Bronchial epithelial cell (primary cell): ENCODE measurements around the gene SMOC1. TPM values are rescaled to one million over a fixed set of nuclear protein-coding genes. Genes with fewer than 3 reads are reported as not detected.

Experiments
- DNase-seq: peaks from one replicate; pipeline ENCODE4 v3.0.0-alpha.2; 2010; ENCODE audit warnings: low read depth
- FAIRE-seq: peaks from 2 replicates; lab custom pipeline; 2011; peaks lifted over from hg19 to GRCh38; lab: Jason Lieb, UNC
- H3K27me3 ChIP-seq: 2 replicates; pipeline ENCODE4 v1.5.1; 2011; ENCODE audit warnings: low read length; ENCODE audit not compliant: control insufficient read depth, insufficient read depth
- H3K36me3 ChIP-seq: 2 replicates; pipeline ENCODE4 v1.5.1; 2011; ENCODE audit warnings: low read length; ENCODE audit not compliant: control insufficient read depth, insufficient read depth
- H3K4me3 ChIP-seq: 2 replicates; pipeline ENCODE4 v1.5.1; 2011; ENCODE audit warnings: mild to moderate bottlenecking, low read depth, low read length, control low read depth
- CTCF ChIP-seq: IDR thresholded peaks from 2 replicates; pipeline ENCODE4 v1.5.1; 2011; ENCODE audit warnings: mild to moderate bottlenecking, moderate library complexity, low read length, control low read depth, inconsistent platforms; ENCODE audit not compliant: insufficient read depth, severe bottlenecking
- total RNA-seq: library from RNA; depleted of rRNA; stranded (reverse); fragments of >200 nt; gene quantifications from 2 replicates; pipeline ENCODE4 v1.2.1, GENCODE V29; 2014

The SMOC1 gene
- total RNA-seq, 1 donor from 2014 or later, result 16.3 TPM

- FAIRE-seq (no peak), DNase-seq (no peak)
- H3K36me3 ChIP-seq, result no peaks in the 10 kb centered on the region
- TF ChIP-seq CTCF, result no peak
- no peak overlapping the region for H3K4me3 ChIP-seq
- no peaks in the 10 kb centered on the region for H3K27me3 ChIP-seq
These were observed 107.1 kb downstream of the SMOC1 start for GRCh38 chr14:69986336-69986735.

- no peak overlapping the region for H3K4me3 ChIP-seq
- no peak for TF ChIP-seq CTCF
- H3K36me3 ChIP-seq, result no peaks in the 10 kb centered on the region
- DNase-seq, result no peak
- FAIRE-seq, result no peak
- H3K27me3 ChIP-seq, result no peaks in the 10 kb centered on the region
These were observed 108.3 kb downstream of the SMOC1 start for GRCh38 chr14:69987406-69988121.

- no peak for DNase-seq
- no peak for TF ChIP-seq CTCF
- Histone ChIP-seq H3K4me3 (no peak overlapping the region), H3K36me3 (no peaks in the 10 kb centered on the region), H3K27me3 (no peaks in the 10 kb centered on the region)
- FAIRE-seq, result no peak
These were observed 109.8 kb downstream of the SMOC1 start for GRCh38 chr14:69988979-69989378.

- FAIRE-seq, result no peak
- DNase-seq, result no peak
- H3K36me3 ChIP-seq, result no peaks in the 10 kb centered on the region
- no peak overlapping the region for H3K4me3 ChIP-seq
- no peak for TF ChIP-seq CTCF
- H3K27me3 ChIP-seq, result no peaks in the 10 kb centered on the region
These were observed 110.4 kb downstream of the SMOC1 start for GRCh38 chr14:69989622-69990021.

- H3K36me3 ChIP-seq, result no peaks in the 10 kb centered on the region
- peak; percentile 13 for FAIRE-seq
These were observed 111.1 kb downstream of the SMOC1 start for GRCh38 chr14:69990323-69990722.

More at GRCh38 chr14:69990323-69990722, 111.1 kb downstream of the SMOC1 start:
- Histone ChIP-seq H3K4me3 (no peak overlapping the region), H3K27me3 (no peaks in the 10 kb centered on the region)
- no peak for DNase-seq
- no peak for TF ChIP-seq CTCF
